ENCODE data around the gene CAPN11. TPM values are rescaled to one million over a fixed set of nuclear protein-coding genes. Genes with fewer than 3 reads are reported as not detected.

The CAPN11 gene
- total RNA-seq, 1 experiment from 2014 or later, result not detected

DNA sequence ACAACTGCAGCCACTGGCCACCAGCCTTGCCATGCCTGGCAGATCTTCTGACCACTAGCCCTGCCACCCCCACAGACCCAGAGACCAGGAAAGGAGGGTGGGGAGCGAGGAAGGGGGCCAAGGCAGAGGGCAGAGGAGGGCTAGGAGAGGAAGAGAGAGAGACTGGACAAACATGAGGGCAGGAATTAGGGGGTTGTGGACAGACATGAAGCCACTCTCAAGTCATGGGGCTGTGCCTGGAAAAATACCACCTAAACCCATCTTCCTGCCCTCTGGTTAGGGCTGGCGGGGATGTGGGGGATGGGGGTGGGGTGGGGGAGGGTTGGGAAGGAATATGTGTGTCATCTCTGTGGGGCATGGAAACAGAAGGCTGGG lies 63.3 kb downstream of the CAPN11 start (continued):
- TF ChIP-seq, protein P1, sequence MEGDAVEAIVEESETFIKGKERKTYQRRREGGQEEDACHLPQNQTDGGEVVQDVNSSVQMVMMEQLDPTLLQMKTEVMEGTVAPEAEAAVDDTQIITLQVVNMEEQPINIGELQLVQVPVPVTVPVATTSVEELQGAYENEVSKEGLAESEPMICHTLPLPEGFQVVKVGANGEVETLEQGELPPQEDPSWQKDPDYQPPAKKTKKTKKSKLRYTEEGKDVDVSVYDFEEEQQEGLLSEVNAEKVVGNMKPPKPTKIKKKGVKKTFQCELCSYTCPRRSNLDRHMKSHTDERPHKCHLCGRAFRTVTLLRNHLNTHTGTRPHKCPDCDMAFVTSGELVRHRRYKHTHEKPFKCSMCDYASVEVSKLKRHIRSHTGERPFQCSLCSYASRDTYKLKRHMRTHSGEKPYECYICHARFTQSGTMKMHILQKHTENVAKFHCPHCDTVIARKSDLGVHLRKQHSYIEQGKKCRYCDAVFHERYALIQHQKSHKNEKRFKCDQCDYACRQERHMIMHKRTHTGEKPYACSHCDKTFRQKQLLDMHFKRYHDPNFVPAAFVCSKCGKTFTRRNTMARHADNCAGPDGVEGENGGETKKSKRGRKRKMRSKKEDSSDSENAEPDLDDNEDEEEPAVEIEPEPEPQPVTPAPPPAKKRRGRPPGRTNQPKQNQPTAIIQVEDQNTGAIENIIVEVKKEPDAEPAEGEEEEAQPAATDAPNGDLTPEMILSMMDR (IDR thresholded peaks at IDR 0.05 in 2 of 3, conservative IDR thresholded peaks at IDR 0.05 in 1 of 3; ENCODE audit: borderline replicate concordance in 1 of 3, insufficient read depth in 1 of 3, low read depth in 2 of 3, low read length in 2 of 3), result no peak
- TF ChIP-seq EZH2 (IDR thresholded peaks at IDR 0.05) (no peak), CEBPB (IDR thresholded peaks at IDR 0.05; ENCODE audit: low read depth) (no peak), EZH2phosphoT487 (IDR thresholded peaks at IDR 0.05; ENCODE audit: borderline replicate concordance) (no peak), TCF7L2 (IDR thresholded peaks at IDR 0.05; ENCODE audit: borderline replicate concordance, extremely low read depth, insufficient read depth, insufficient read length) (no peak), CBX3 (IDR thresholded peaks at IDR 0.05; ENCODE audit: low read depth) (no peak), ZNF274 (IDR thresholded peaks at IDR 0.05; ENCODE audit: low read depth, low read length) (no peak), ELF1 (IDR thresholded peaks at IDR 0.05; ENCODE audit: borderline replicate concordance, low read depth) (no peak), EGR1 (IDR thresholded peaks at IDR 0.05; ENCODE audit: low read depth) (no peak)
- TF ChIP-seq, protein P2, sequence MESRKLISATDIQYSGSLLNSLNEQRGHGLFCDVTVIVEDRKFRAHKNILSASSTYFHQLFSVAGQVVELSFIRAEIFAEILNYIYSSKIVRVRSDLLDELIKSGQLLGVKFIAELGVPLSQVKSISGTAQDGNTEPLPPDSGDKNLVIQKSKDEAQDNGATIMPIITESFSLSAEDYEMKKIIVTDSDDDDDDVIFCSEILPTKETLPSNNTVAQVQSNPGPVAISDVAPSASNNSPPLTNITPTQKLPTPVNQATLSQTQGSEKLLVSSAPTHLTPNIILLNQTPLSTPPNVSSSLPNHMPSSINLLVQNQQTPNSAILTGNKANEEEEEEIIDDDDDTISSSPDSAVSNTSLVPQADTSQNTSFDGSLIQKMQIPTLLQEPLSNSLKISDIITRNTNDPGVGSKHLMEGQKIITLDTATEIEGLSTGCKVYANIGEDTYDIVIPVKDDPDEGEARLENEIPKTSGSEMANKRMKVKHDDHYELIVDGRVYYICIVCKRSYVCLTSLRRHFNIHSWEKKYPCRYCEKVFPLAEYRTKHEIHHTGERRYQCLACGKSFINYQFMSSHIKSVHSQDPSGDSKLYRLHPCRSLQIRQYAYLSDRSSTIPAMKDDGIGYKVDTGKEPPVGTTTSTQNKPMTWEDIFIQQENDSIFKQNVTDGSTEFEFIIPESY (IDR thresholded peaks at IDR 0.05; ENCODE audit: extremely low read depth, insufficient replicate concordance, low read length), result no peak

Measured in HCT116 (cell line).